GM19035 (cell line): Measurements from ENCODE around the gene C11orf16.
"Not testable (repeated sequence)": the region's sequence is repeated elsewhere in the genome, so short reads cannot be mapped to it uniquely, and the experiment has no call there.

ENCODE experiments used
- ATAC-seq: cut with Tn5 transposase; IDR thresholded peaks from one replicate; pipeline ENCODE4 v1.9.1; 2021; ENCODE audit not compliant: unreplicated experiment

C11orf16 gene, protein sequence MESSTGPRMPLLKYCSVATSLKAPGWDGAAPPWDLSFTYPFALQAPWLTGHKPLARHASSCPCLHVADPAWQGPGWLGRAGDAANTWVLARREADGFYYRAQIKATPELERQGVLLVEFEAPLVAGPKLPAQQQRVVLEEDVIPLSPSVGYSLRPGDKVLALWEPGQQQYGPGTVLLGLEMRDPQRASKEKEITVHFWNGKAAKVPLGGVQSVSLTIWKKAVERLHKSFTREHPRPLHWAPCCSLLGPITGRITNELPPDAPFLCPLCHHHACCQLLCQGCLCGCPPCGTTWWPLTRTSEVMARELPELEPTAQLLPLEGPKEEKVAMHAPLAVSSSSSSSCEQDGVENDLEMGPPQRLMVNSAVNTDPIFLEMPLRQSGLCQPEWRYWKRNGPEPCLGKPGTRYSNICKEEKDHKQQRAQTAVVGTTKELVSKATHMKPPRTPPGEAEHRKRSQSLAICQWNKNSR

DNA sequence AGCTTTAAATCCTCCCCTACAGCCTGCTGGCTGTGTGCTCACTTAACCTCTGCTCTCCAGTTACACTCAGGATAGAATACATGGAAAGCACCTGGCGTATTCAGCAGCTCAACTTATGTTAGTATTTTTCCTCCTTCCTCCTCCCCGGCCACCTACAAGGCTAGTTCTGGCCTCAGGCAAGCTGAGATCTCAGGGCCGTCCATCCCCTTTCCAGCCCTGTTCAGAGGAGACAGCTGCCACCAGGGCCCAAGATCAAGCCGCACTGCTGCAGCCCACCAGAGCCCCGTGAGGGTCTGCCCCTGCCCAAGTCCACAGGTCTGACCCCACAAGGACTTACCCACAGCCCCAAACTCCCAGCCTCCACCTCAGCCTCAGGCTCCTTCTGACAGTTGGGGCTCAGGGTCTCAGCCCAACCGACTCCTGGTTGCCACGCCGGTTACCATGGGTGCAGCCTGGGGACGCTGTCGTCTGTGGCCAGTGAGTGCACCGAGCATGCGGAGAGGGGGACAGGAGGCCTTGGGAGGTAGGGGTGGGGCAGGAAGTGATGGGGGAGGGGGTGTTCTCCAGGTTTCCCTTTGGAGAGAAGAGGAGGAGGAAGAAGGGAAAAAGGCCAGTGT lies at the start of gene C11orf16:
Gene C11orf16 (minus strand): TSS at position 384 of the 617 bp plus-strand sequence. CDS start 639 bp downstream, outside the sequence.
- no peak for ATAC-seq

DNA sequence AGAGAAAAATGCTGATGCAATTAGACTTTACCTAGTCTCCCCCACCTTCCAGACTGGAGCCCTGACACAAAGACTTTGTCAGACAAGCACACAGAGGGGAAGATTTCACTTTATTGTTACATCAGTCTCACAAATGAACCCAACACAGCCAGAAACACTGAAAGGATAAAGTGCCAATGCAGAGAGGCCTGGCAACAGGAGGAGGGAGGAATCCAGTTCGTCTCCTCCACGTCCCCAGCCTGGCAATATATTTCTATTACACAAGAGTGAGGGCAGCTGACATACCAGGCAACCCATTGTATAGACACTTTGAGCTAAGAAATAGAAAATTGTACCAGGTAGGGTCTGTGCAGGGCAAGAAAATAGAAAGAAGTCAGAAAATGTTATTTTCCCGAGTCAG lies 47.7 kb upstream of the C11orf16 start:
- ATAC-seq, result no peak

DNA sequence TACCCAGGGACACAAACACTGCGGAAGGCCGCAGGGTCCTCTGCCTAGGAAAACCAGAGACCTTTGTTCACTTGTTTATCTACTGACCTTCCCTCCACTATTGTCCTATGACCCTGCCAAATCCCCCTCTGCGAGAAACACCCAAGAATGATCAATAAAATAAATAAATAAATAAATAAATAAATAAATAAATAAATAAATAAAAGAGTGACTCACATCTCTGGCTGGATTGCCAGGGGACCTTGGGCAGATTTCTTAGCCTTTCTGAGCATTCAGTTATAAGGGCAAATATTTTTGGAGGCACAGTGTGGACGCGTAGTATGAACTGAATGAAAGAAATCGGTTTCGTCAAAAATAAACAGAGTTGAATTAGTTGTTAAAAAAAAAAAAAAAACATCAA lies 46.6 kb upstream of the C11orf16 start:
- not testable (repeated sequence) for ATAC-seq

DNA sequence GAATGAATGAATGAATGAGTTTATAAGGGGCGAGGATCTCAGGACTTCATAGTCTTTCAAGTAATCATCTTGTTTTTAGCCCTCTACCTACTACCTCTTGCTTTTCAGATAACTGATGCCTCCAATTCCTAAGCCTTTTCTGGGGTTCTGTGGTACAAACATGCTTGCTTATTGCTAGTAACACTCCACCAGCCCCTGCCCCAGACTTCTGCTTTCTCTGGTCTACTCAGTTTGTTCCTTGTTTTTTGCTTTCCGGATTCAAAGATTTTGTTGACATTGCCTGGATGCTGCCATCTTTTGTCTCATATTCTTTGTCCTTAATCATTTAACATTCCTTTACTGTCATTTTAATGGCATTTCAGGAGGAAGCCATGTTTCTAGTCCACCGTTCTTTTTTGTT lies 40.4 kb upstream of the C11orf16 start:
- ATAC-seq, result no peak

DNA sequence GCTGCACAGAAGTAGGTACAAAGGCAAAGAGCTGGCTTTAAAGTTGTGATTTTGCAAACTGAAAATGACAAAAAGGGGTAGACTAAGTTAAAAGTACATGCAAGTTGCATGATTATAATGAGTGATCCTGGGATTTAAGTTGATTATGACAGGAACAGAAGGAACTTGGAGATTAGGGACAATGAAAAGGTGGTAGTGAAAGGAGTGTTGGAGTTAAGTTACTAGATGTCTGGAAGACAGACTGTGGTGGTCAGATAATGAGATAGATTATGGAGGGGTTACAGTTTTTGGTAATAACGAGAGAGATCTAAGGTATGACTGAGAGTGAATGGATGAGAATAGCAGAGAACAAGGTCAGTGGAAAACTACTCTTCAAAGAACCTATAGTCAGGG lies 39.2 kb upstream of the C11orf16 start:
- no peak for ATAC-seq

DNA sequence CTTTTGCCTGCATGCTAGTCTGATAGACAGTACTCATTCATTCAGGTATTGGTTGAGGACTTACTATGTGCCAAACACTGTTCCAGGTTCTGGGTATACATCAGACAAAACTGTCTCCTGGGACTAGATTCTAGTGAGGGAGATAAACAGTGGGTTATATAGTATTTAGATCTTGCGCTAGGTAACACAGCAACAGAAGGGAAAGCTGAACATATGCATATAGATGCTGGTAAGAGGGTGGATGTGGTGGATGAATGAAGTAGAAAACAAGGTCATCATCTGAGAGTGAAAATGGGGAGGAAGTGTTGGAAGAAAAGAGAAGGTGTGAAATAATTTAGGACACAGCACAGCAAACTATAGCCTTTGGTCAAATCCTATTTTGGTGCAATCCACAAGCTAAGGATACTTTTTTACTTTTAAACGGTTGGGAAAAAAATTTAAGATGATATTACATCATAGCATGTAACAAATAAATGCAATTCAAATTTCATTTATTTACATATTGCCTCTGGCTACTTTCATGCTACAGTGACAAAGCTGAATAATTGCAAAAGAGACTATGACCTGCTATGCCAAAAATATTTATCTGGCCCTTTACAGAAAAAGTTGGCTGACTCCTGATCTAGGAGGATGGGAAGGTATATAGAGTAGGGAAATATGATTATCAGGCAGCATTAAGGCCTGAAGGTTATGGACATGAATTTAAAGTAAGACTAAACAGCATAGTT lies 38.6 kb upstream of the C11orf16 start:
- ATAC-seq, result no peak

DNA sequence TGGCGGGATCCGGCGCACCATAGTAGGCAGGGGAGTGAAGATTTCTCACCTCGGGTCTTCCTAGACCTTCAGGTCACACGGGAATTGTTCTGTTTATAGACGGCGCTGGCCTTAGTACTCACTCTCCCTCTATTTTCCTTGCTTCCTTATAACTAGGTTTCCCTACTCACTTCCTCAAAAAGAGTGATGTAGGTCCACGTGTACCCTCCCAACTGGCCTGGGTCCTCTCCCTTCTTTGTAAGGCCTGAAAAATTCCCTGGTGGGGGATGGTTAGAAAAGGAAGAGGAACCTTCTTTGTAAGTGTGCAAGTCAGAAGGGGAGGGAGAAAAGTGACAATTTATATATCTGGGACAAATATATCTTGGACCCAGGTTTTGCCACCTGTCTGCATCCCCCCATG lies 34.4 kb upstream of the C11orf16 start:
- no peak for ATAC-seq

DNA sequence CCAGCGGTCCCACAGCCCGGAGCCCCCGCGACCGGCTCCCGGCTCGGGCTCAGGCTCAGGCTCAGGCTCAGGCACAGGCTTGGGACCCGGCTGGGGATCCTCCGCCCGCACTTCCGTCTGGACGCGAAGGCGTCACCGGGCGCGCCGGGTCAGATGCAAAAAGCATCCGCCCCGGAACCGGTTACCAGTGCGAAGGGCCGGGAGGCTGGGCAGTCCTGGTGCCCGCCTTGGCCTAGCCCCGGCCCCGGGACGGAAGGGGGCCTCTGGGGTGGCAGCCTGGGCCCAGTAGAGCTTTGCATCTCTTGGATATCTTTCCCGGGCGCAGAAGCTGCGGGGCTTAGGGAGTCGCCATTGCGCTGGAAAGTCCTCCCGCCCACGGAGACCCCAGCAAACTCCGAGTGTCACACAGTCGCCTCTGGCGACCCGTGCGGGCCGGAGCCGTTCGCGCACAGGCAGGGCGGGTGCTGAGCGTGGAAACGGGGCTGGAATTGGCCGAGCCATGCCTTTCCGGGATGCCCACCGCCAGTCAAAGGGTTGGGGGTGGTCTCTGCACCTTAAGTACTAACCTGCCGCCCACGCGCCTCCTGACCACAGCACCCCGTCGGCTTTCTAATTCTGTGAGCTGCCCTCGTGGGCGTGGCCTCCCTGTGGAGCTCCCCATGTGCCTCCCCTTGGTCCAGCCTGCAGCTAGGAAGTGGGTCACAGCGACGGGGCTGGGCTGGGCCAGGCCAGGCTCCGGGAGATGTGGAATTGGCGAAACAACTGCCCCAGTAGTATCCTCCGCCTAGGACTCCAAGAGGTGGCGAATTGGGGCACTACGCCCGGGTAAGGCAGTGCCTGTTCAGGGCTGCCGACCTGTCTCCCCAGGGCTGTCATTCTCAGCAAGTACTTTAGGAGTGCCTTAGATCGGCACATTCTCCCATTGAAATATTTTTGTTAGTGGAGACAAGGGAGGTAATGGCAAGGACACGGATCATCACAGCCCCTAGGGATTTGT lies 31.9 kb upstream of the C11orf16 start, which contains the start of gene TMEM9B:
Gene TMEM9B (minus strand): TSS at position 119 of the 997 bp plus-strand sequence. CDS start 129 bp downstream, outside the sequence.
- ATAC-seq, result peak; percentile 77

DNA sequence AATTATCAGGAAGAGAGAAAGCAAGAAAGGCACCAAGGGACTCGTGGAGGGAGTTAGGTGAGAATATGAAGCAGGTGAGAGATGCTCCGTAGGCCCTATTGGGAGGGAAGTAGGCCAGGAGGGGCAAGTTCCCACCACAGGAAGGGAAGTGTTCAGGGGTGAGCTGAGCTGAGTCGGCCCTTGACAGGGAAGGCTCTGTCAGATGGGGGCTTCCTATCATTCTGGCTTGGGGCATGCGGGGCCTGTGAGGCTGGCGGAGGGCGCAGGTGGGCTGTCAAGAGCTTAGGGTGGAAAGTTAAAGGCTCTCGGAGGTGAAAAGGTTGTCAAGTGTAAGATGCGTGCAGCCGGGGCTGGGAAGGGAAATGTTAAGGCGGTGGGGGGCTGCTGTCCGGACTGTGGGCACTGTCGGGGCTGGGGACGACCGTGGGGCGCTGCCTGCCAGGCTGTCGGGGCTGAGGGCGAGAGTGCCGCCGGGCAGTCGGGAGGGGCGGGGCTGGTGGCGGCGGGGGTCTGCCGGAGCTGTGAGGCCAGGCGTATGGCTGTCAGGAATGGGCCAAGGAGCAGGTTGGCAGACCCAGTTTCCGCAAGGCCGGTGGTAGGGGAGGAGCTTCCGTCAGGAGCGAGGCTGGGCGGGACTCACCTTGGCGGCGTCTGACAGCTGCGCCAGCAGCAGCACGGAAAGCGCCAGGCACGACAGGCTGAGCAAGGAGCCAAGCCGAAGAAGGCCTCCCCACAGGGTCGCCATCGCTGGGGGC lies 31.0 kb upstream of the C11orf16 start:
- ATAC-seq, result peak; percentile 67

DNA sequence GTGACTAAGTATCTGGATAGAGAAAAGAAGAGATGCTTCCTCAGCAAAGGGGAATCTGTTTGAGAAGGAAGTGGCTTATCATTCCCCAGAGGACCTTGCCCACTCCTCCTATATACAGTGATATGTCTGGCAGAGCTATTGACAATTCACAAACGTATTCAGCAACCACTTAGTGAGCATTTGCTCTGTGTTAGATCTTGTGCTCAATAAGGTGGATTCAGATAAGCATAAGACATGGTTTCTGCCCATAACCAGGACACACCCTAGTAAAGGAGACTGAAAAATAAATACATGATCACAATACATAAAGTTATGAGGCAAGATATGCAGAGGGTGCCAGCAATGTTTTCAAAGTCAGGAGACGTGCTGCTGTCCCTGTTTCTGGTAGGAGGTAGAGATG lies 30.1 kb upstream of the C11orf16 start:
- no peak for ATAC-seq

DNA sequence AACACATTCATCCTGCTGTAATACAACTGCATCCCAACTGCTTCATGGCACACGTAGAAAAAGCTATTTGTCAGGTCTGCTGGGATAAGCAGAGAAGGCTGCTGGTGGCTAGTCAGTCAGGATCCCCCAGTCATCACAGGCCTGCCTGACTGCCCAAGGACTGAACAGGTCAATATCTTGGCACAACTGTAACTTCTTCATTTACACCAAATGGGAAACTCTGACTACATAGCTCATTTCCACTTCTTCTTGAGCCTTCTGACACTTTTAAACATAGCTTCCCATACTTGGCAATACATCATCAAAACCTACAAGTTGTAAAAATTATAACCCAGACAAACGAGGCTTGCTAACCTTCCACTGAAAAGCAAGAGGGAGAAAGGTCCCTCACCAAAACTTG lies 28.7 kb upstream of the C11orf16 start:
- ATAC-seq, result no peak

DNA sequence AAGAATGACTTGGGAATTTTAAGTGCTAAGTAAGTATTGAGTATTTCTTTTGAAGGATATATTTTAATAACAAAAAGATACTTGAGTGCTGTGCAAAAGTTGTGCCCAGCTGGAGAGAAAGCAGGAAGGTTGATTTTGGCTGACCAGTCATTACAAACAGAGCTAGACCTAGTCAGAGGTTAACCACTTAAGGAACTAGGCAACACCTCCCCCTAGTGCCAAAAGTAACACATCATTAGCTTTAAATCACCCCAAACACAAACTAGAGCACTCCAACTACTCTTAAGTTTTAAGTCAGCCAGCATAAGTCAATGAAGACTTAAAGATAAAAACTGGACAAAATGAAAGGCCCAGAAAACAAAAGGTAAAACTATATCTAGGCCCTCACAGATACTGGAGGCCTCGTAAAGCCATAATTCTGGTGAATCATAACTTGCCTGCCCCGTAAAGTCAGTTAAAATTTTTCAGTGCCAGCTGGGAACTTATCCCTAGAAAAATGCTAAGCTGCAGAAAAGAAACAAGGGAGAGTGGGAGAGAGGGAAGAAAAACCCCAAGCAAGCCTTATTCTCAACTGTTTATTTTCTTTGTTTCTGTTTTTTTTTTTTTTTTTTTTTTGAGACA lies 26.9 kb upstream of the C11orf16 start:
- ATAC-seq, result peak; percentile 46

DNA sequence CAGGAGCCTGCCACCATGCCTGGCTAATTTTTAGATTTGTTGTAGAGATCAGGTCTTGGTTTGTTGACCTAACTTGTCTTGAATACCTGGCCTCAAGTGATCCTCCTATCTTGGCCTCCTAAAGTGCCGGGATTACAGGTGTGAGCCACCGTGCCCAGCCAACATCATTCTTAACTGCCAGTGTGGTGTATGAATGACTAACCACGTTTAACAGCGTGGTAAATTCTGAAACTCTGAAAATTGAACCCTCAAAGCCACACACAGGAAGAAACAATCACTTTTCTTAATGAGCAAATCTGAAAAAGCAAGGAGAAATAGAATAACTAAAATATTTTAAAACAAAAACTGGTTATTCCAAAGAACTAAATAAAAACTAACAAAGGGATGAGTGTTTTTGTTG lies 24.1 kb upstream of the C11orf16 start:
- ATAC-seq, result no peak

DNA sequence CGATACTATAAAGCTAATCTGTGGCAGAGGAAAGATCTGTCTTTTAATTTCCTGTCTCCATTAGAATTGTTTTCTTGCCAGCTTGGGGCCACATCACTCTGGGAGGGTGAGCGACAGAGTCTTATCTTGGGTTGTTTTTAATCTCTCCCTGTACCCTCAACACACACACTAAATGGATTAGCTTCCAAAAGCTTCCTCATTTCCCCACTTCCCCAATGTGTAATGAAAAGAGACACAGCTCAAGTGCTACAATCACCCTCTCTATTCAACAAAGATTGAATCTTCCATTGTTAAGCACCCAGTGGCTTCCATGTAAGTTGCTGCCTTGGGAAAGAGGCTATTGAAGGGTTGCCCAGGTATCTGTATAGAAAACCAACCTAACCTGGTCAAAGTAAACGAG lies 16.1 kb upstream of the C11orf16 start:
- no peak for ATAC-seq

DNA sequence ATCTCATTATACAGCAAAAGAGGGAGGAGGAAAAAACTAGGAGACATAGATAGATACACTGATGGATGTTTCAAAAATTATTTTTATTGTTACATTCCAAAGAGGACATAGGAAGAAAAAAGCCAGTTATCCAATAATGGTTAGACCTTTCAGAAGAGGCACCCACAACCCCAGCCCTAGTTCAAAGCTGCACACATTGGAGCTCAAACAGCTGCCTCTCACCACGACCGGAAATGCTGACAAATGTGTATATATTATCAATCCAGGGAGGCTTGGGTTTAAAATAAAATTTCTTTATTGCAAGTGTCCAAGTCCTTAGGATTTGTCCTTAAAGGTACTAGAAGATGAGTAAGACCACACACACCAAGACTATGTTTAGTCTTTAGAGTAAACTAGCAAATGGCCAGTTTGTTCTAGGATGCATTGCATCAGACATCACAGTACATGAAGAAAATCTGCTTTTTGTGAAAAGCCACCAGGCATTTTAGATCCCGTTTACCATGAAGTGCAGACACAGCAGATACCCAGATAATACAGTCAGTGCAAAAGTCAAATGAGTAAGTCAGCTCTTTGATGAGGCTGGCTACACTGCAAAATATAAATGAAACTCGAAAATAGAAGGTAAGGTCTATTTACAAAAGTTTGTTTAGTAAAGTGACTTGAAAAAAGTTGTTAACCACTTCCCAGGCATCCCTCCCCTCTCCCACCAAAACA lies 14.6 kb upstream of the C11orf16 start:
- no peak for ATAC-seq

DNA sequence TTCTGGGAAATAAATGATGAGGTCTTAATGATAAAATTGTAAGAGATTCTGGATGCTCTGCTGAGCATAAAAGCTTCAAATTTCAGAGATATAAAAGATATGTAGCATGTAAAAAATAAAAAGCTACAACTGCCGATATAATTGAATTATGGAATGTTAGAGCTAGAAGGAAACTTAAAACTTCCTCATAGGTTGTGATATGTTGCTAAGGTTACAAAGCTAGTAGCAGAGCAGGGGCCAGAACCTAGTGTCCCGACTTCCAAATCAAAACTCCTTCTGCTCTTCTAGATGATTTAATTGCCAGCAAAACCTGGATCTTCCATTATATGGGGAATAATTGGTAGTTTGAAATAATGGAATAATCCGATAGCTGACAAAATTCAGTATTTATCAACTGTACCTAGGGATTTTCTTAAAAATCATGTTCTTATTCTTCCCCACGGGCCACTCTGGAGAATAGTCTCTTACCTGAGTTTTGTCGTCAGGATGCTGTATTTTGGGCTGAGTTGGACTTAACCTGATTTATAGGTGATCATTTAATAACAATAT lies 9.8 kb upstream of the C11orf16 start, which contains the start of gene ASCL3:
Gene ASCL3 (minus strand): TSS at position 499 of the 549 bp plus-strand sequence. CDS start 4,855 bp downstream, outside the sequence.
- no peak for ATAC-seq

DNA sequence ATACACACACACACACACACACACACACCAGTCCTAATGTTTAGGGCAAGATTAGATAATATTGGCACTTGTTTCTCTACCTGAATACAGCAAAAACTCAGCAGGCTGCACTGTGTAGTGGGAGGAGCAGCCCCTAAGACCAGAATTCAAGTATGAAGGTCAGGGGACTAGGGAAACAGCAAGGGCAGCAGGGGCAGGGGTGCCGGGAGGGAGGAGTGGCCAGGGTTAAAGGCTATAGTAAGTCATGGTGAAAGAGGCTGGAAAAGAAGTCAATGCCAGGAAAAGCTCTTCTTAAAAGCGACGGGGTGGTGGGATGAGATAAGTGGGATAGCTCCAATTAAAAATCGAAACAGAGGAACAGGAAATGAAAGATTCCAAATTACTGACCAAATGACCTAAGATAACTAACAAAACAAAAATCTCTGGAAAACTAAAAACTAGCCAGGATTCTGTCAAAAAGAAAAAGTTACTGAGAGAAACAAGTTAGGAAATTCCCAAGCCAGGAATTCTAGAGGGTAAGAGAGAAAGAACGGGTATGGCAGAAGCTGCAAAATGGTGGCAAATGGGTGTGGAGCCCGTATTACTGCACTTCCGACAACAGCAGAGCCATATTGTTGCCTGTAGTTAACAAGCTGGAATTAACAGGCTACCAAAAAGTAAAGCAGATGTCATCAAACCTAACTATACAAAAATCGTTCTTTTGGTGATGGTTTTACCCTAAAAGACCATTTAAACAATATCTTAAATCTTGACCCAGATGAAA lies 8.8 kb upstream of the C11orf16 start:
- no peak for ATAC-seq
